ENCODE data around the gene ATP9A.

- TF ChIP-seq, protein P1, sequence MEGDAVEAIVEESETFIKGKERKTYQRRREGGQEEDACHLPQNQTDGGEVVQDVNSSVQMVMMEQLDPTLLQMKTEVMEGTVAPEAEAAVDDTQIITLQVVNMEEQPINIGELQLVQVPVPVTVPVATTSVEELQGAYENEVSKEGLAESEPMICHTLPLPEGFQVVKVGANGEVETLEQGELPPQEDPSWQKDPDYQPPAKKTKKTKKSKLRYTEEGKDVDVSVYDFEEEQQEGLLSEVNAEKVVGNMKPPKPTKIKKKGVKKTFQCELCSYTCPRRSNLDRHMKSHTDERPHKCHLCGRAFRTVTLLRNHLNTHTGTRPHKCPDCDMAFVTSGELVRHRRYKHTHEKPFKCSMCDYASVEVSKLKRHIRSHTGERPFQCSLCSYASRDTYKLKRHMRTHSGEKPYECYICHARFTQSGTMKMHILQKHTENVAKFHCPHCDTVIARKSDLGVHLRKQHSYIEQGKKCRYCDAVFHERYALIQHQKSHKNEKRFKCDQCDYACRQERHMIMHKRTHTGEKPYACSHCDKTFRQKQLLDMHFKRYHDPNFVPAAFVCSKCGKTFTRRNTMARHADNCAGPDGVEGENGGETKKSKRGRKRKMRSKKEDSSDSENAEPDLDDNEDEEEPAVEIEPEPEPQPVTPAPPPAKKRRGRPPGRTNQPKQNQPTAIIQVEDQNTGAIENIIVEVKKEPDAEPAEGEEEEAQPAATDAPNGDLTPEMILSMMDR (conservative IDR thresholded peaks at IDR 0.05 in 1 of 2, IDR thresholded peaks at IDR 0.05 in 1 of 2; ENCODE audit: extremely low read depth in 1 of 2, insufficient read depth in 1 of 2, low read depth in 1 of 2, low read length in 2 of 2): no peak
- TF ChIP-seq EZH2 (IDR thresholded peaks at IDR 0.05; ENCODE audit: borderline replicate concordance, low read length): no peak
Measured at GRCh38 chr20:51594236-51595057, 173.7 kb downstream of the ATP9A start.

Data from mammary epithelial cell (primary cell).